ENCODE results near the gene CGB3.

GRCh38 chr19:49070416-49070815 is 46.3 kb upstream of the CGB3 start:
- TF ChIP-seq CTCF (IDR thresholded peaks at IDR 0.05) (no peak), POLR2AphosphoS5 (IDR thresholded peaks at IDR 0.05) (no peak), POLR2A (IDR thresholded peaks at IDR 0.05) (no peak)
